HG03558 (cell line): ENCODE measurements around the gene ST8SIA2.
"Not testable (repeated sequence)": the region's sequence is repeated elsewhere in the genome, so short reads cannot be mapped to it uniquely, and the experiment has no call there.

Experiments used
- ATAC-seq: cut with Tn5 transposase; IDR thresholded peaks from one replicate; pipeline ENCODE4 v1.9.1; 2021; ENCODE audit warnings: moderate number of reproducible peaks; ENCODE audit not compliant: unreplicated experiment; ENCODE audit errors: extremely low read depth

The ST8SIA2 gene

DNA sequence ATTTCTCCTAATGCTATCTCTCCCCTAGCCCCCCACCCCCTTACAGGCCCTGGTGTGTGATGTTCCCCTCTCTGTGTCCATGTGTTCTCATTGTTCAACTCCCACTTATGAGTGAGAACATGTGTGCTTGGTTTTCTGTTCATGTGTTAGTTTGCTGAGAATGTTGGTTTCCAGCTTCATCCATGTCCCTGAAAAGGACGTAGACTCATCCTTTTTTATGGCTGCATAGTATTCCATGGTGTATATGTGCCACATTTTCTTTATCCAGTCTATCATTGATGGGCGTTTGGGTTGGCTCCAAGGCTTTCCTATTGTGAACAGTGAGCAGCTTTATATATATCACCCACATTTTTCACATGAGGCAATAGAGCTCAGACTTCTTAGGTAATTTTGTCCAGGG lies 86.0 kb downstream of the ST8SIA2 start:
- not testable (repeated sequence) for ATAC-seq

- no peak for ATAC-seq
Observed at GRCh38 chr15:92480361-92480760, 86.7 kb downstream of the ST8SIA2 start.

DNA sequence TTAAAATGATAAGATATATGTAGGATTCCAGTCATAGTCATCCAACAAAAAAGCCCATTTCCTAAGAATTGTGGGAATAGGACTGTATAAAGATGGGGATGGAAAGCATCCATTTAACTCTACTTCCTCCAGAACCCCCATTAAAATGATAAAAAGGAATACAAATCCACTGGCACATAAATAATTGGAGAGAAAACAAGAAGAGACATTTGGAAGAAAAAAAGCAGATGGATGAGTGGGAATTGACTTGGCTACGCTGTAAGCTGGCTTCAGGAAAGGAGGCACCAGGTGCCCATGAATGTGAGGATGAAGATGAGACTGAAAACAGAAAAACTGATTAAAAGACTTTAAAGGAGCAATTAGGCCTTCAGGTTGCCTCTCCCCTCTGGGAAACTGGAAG lies 91.8 kb downstream of the ST8SIA2 start:
- no peak for ATAC-seq

DNA sequence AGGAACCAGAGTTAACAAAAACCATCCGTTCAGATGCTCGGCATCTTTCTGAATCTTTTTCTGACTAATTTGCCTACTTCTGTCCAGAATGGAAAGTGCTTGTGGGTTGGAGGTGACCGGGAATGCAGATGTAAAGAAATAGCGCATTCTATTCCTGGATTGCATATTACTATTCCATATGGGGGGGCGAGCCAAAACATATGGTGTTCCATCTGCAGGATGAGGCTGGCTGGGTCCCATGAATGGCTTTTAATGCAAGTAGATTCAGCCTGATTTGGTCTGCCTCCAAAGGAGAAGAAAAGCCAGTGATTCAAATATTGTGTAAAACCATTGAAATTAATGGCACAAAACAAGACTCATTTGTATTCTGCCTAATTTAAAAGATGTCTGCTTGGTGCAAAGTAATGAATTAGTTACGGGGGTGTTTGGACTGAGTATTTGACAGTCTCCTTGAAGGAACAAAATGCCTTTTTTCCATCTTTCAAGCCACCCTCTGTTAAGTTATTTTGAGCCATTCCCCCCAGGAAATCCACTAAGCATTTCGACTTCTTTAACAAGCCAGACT lies 99.0 kb downstream of the ST8SIA2 start:
- ATAC-seq = no peak

DNA sequence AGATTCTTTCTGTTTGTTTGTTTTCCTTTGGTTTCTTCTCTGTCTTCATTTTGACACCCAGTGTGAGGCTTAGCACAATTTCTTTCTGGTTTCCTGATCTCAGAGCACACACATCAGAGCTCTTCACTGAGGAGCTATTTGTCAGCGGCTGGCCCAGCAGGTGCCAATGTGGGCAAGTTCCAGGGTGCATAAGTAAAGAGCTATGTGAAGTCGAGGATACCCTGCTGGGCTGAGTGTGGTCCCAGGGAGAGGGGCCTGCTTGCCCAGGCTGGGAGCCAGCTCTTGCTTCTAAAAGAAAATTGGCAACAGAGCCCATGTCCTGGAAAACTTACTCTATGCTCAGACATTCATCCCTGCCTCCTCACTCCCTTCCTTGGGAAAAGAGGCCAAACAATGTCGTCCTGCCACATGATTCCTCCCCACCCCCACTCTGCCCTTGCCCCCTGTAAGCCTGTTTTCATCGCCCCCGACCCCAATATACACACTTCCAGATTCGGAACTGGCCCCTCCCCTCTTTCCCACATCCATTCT lies 101.2 kb downstream of the ST8SIA2 start:
- ATAC-seq = no peak

- ATAC-seq = no peak
Observed at GRCh38 chr15:92495446-92495845, 101.8 kb downstream of the ST8SIA2 start.

DNA sequence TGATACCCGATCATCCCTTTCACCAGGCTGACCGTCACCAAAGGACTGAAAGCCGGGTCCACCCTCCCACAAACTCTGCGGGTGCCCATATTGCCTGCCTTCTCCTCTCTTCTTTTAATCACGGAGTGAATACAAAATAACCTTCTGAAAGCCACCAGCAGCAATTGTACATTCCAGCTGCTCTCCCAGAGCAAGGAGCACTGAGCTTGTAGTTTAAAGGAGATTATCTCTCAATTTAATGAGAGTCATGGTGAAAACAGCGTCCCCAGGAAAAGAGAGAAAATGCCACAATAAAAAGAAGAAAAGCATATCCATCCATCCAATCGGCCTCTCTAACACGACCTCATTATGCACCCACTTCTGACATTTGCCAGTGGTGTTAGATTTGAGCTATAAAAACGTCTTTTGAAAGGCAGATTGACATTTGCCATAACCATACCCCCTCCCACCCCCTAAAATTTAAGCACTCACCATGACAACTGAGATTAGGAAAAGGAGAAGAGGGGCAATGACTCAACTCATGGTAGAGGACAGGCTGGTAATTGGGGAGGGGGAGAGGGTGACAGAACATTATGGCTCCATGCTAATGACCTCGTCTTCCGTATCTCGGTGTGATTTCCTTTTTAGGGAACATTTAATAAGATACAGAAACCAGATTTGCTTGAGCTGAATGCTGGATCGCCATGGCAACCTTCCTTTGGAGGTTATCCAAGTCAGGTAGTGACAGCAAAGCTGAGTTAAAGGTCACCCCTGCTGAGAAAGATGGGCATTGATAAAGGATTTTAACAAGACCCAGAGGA lies 106.2 kb downstream of the ST8SIA2 start:
- no peak for ATAC-seq

- ATAC-seq = no peak
Observed at GRCh38 chr15:92502336-92502735, 108.7 kb downstream of the ST8SIA2 start.

DNA sequence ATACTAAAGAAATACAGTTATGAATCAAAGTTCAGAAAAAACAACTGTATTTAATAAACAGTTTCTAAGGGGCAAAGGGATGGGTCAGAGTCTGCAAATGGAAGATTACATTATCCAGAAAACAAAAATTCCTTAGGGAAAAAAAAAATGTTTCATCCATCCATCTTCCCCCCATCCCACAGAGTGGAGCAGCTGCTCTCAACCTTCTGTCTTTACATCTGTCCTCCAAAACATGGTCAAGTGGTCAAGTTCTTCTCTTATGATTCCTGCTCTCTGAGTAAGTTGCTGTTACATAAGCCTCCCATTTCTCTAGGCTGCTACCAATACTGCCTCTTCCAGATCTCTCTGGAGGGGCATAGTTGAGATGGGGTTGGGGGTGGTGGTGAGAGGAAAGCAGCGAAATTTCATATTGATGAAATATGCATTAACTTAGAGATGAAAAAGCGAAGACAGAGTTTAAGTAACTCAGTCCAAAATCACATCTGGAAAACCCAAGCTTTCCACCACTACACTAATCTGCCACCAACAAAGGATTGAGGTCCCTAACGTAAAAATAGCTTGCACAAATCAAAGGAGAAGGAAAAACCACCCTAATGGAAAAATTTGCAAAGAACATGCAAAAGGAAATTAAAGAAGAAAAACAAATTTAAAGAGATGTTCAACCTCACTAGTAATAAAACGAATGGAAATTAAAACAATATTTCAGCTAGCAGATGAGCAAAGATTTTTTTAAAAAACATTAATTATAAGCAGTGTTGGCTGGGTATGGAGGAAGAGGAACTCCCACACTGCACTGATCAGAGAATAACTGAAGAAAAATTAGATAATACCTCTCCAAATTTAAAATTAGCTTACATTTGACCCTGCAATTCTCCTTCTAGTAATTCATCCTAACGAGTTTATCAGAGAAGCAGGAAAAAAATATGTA lies 109.5 kb downstream of the ST8SIA2 start:
- no peak for ATAC-seq

DNA sequence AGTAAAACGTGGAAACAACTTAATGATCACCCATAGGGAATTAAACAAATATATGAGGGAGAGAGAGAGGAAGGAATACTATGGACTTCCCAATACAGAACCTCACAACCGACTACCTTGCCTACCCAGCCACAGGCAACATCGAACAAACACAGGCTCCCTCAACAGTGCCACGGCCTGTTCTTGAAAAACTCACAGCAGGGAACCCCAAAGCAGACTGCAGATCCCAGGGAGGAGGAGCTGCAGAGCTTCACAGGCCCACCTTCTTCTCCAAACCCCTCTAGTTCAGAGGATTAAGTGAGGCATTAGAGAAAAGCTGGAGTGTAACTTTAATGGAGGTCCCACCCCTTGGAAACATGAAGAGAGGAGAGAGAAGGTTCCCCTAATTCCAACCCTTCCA lies 110.2 kb downstream of the ST8SIA2 start:
- ATAC-seq = no peak

GRCh38 chr15:92505611-92506010 lies 111.9 kb downstream of the ST8SIA2 start:
- no peak for ATAC-seq

- no peak for ATAC-seq
Observed at GRCh38 chr15:92506506-92506905, 112.8 kb downstream of the ST8SIA2 start.

DNA sequence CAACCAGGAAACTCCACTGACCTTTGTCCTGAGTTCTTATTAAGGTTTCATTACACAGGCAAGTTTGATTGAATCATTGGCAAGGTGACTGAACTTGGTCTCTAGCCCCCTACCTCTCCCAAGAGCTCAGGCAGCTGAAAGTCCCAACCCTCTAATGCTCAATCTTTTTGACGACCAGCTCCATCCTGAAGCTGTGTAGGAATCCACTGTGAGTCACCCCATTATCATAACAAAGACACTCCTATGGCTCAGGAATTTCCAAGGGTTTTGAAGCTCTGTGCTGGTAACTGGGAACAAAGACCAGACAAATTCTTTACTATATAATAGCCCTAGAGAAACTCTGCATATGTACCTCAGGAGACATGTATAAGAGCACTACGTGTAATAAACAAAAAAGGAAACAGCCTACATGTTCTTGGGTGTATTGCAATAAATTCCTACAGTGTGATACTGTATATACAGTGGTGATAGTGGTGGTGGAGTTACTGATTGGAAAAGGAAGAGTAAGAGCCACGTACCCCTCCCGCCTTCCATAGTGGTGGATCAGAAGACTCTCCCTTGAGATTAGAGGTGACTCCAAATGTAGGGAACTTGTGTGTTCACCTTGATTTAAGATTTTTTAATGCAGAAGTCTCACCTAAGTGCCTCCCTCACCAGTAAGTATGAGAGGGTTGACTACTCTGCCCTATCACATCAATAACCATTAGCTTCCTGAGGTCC lies 116.6 kb downstream of the ST8SIA2 start:
- ATAC-seq = no peak
